GM12892 (cell line): ENCODE results near the gene TPPP3.

Experiments
- POLR2A ChIP-seq: IDR thresholded peaks from 2 replicates; pipeline ENCODE4 v1.6.1; 2011; ENCODE audit warnings: low read depth, low read length, control low read depth
- POLR2AphosphoS5 ChIP-seq: IDR thresholded peaks from 2 replicates; pipeline ENCODE4 v1.6.1; 2011; ENCODE audit warnings: low read depth, low read length, control low read depth

DNA sequence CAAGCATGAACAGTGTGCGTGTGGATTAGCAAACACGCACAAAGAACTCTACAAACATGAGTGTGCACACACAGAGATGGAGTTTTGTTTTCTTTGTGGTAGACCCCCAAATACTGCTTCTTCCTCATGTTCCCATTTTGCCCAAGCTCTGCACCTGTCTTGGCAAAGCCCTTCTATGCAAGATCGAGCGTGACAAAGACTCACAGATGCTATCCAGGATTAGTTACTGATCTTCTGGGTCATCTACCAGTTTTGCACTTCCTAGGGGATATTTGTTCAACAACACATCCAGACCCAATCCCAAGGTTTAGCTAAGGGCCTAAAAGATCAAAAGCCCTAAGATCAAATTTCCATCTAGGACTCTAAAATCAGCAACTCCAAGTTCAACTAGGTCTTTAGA, 50.7 kb downstream of the TPPP3 start:
- TF ChIP-seq POLR2AphosphoS5, result no peak
- TF ChIP-seq POLR2A, result no peak
